H1 (cell line): ENCODE results near the gene DNAJC27. TPM values are rescaled to one million over a fixed set of nuclear protein-coding genes. Genes with fewer than 3 reads are reported as not detected.

Experiments
- CREB1 ChIP-seq: IDR thresholded peaks from 2 replicates; pipeline ENCODE4 v1.6.1; 2012; ENCODE audit warnings: inconsistent platforms
- GTF2F1 ChIP-seq: IDR thresholded peaks from 2 replicates; pipeline ENCODE4 v1.6.1; 2012; ENCODE audit warnings: low read depth, low read length, improper control_type of control experiment, borderline replicate concordance
- PHF8 ChIP-seq: fragments of 200-600 bp; sonication (generic); conservative IDR thresholded peaks from 2 replicates; pipeline ENCODE4 v1.7.1; 2012; ENCODE audit warnings: low read depth, mild to moderate bottlenecking, inconsistent platforms, low read length, moderate library complexity
- POU5F1 ChIP-seq: IDR thresholded peaks from 2 replicates; pipeline ENCODE4 v1.6.1; 2011; ENCODE audit warnings: low read depth, mild to moderate bottlenecking, low read length, moderate library complexity
- RBBP5 ChIP-seq: IDR thresholded peaks from 2 replicates; pipeline ENCODE4 v1.7.1; 2012; ENCODE audit warnings: low read depth, mild to moderate bottlenecking, inconsistent platforms, low read length, moderate library complexity, borderline replicate concordance
- SIX5 ChIP-seq: IDR thresholded peaks from 2 replicates; pipeline ENCODE4 v1.6.1; 2011; ENCODE audit warnings: mild to moderate bottlenecking, low read depth, low read length
- SP4 ChIP-seq: IDR thresholded peaks from 2 replicates; pipeline ENCODE4 v1.6.1; 2012; ENCODE audit warnings: low read length, inconsistent platforms
- TAF7 ChIP-seq: optimal IDR thresholded peaks from 2 replicates; pipeline ENCODE3; 2011; ENCODE audit warnings: low read depth, mild to moderate bottlenecking, inconsistent platforms, low read length, moderate library complexity, borderline replicate concordance
- TCF12 ChIP-seq: IDR thresholded peaks from 2 replicates; pipeline ENCODE4 v1.6.1; 2011; ENCODE audit warnings: low read depth, mild to moderate bottlenecking, low read length
- TEAD4 ChIP-seq: IDR thresholded peaks from 2 replicates; pipeline ENCODE4 v1.6.1; 2012; ENCODE audit warnings: low read depth, low read length, inconsistent platforms, mixed read lengths
- polyA plus RNA-seq, 7 experiments: library from polyadenylated mRNA; depleted of rRNA in 3 of 7; stranded (reverse) in 5 of 7; unstranded in 2 of 7; fragments of >200 nt in 5 of 7; fragments of 200-250 nt in 2 of 7; gene quantifications; 1 replicate in 5 of 7; 2 replicates in 1 of 7; 4 replicates in 1 of 7; pipeline versions ENCODE4 v1.2.1 to v1.2.3, GENCODE V29; 2011 to 2013; ENCODE audit warnings: missing spikeins in 2 of 7, mixed read lengths in 2 of 7
- total RNA-seq: library from RNA; stranded (reverse); fragmentation: NEBNext Ultra II Directional; extraction: Animal tissue kit (Norgen Biotek cat#: 25700); gene quantifications from 2 replicates; pipeline ENCODE4 v1.2.1, GENCODE V29; 2021
- TF ChIP-seq, protein P1 (sequence below): fragments of 300-600 bp; sonication (generic); IDR thresholded peaks from 2 replicates; pipeline ENCODE4 v1.7.1; 2012; ENCODE audit warnings: low read length, moderate library complexity, mild to moderate bottlenecking, inconsistent platforms; ENCODE audit not compliant: insufficient replicate concordance
- TF ChIP-seq, protein P2 (sequence below): IDR thresholded peaks from 2 replicates; pipeline ENCODE4 v1.6.1; 2012; ENCODE audit warnings: inconsistent platforms

DNAJC27 gene
- total and polyA plus RNA-seq, 2 of the 8 experiments (the other 6 are each of a cell fraction or from before 2014, with no cell fraction given), result 1.4 to 4.5 TPM

DNA sequence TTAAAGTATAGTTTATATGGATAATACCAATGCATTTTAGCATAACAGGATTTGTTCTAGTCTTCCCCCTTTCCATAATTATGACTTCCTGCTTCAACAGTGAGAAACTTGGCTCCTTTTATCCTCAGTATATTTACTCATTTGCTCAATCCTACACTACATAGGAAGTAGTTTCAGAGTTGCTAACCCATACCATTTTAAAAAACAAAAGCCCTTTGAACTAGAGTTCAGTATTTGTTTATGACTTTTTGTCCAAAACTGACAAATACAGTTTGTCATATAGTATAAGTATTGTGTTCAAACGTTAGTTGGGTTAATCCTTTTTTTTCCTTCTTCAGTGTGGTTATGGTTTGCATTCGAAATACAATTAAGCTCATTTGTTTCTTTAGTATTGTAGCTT is 5.9 kb upstream of the DNAJC27 start (continued):
- TF ChIP-seq, protein P1, sequence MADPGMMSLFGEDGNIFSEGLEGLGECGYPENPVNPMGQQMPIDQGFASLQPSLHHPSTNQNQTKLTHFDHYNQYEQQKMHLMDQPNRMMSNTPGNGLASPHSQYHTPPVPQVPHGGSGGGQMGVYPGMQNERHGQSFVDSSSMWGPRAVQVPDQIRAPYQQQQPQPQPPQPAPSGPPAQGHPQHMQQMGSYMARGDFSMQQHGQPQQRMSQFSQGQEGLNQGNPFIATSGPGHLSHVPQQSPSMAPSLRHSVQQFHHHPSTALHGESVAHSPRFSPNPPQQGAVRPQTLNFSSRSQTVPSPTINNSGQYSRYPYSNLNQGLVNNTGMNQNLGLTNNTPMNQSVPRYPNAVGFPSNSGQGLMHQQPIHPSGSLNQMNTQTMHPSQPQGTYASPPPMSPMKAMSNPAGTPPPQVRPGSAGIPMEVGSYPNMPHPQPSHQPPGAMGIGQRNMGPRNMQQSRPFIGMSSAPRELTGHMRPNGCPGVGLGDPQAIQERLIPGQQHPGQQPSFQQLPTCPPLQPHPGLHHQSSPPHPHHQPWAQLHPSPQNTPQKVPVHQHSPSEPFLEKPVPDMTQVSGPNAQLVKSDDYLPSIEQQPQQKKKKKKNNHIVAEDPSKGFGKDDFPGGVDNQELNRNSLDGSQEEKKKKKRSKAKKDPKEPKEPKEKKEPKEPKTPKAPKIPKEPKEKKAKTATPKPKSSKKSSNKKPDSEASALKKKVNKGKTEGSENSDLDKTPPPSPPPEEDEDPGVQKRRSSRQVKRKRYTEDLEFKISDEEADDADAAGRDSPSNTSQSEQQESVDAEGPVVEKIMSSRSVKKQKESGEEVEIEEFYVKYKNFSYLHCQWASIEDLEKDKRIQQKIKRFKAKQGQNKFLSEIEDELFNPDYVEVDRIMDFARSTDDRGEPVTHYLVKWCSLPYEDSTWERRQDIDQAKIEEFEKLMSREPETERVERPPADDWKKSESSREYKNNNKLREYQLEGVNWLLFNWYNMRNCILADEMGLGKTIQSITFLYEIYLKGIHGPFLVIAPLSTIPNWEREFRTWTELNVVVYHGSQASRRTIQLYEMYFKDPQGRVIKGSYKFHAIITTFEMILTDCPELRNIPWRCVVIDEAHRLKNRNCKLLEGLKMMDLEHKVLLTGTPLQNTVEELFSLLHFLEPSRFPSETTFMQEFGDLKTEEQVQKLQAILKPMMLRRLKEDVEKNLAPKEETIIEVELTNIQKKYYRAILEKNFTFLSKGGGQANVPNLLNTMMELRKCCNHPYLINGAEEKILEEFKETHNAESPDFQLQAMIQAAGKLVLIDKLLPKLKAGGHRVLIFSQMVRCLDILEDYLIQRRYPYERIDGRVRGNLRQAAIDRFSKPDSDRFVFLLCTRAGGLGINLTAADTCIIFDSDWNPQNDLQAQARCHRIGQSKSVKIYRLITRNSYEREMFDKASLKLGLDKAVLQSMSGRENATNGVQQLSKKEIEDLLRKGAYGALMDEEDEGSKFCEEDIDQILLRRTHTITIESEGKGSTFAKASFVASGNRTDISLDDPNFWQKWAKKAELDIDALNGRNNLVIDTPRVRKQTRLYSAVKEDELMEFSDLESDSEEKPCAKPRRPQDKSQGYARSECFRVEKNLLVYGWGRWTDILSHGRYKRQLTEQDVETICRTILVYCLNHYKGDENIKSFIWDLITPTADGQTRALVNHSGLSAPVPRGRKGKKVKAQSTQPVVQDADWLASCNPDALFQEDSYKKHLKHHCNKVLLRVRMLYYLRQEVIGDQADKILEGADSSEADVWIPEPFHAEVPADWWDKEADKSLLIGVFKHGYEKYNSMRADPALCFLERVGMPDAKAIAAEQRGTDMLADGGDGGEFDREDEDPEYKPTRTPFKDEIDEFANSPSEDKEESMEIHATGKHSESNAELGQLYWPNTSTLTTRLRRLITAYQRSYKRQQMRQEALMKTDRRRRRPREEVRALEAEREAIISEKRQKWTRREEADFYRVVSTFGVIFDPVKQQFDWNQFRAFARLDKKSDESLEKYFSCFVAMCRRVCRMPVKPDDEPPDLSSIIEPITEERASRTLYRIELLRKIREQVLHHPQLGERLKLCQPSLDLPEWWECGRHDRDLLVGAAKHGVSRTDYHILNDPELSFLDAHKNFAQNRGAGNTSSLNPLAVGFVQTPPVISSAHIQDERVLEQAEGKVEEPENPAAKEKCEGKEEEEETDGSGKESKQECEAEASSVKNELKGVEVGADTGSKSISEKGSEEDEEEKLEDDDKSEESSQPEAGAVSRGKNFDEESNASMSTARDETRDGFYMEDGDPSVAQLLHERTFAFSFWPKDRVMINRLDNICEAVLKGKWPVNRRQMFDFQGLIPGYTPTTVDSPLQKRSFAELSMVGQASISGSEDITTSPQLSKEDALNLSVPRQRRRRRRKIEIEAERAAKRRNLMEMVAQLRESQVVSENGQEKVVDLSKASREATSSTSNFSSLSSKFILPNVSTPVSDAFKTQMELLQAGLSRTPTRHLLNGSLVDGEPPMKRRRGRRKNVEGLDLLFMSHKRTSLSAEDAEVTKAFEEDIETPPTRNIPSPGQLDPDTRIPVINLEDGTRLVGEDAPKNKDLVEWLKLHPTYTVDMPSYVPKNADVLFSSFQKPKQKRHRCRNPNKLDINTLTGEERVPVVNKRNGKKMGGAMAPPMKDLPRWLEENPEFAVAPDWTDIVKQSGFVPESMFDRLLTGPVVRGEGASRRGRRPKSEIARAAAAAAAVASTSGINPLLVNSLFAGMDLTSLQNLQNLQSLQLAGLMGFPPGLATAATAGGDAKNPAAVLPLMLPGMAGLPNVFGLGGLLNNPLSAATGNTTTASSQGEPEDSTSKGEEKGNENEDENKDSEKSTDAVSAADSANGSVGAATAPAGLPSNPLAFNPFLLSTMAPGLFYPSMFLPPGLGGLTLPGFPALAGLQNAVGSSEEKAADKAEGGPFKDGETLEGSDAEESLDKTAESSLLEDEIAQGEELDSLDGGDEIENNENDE, result no peak
- TF ChIP-seq SIX5 (no peak), CREB1 (no peak), SP4 (no peak), TAF7 (no peak), GTF2F1 (no peak), RBBP5 (no peak), PHF8 (no peak), TCF12 (no peak), POU5F1 (no peak), TEAD4 (no peak)
- TF ChIP-seq, protein P2, sequence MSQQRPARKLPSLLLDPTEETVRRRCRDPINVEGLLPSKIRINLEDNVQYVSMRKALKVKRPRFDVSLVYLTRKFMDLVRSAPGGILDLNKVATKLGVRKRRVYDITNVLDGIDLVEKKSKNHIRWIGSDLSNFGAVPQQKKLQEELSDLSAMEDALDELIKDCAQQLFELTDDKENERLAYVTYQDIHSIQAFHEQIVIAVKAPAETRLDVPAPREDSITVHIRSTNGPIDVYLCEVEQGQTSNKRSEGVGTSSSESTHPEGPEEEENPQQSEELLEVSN, result no peak
